ENCODE results near the gene PTPN11. TPM values are rescaled to one million over a fixed set of nuclear protein-coding genes. Genes with fewer than 3 reads are reported as not detected.

Gene PTPN11
- total RNA-seq, 1 experiment from 2014 or later, result 181 TPM

- CTCF ChIA-PET, result no interaction called here
Observed at GRCh38 chr12:112419297-112420133, 768 bp downstream of the PTPN11 start.

More at GRCh38 chr12:112419297-112420133, 768 bp downstream of the PTPN11 start:
- Histone ChIP-seq H3K4me3 (replicated peaks in 1 of 2; ENCODE audit: low read depth in 1 of 2, low read length in 2 of 2) (peak overlapping the region; percentile 83 to 97), H3K27me3 (ENCODE audit: insufficient read depth, low read length) (no peaks in the 10 kb centered on the region), H3K4me2 (ENCODE audit: low read length) (peak overlapping the region; percentile 81), H3K9me3 (ENCODE audit: control insufficient read depth in 1 of 2, insufficient read depth in 1 of 2, low read depth in 1 of 2, low read length in 2 of 2) (no peaks in the 10 kb centered on the region), H3K9ac (ENCODE audit: low read length) (peak overlapping the region; percentile 94), H3K36me3 (ENCODE audit: control insufficient read depth in 1 of 2, insufficient read depth in 2 of 2, low read length in 2 of 2) (no peaks in the 10 kb centered on the region; a peak in 1 of 4 replicates), H4K20me1 (ENCODE audit: insufficient read depth) (no peaks in the 10 kb centered on the region), H3K4me1 (ENCODE audit: control insufficient read depth in 1 of 2, insufficient read depth in 2 of 2, low read length in 2 of 2) (peaks cover 6 to 11% of the 10 kb centered on the region in 2 experiments; a peak in 2 of 4 replicates), H3K27ac (ENCODE audit: low read depth, low read length) (peak overlapping the region; percentile 94), H2AFZ (ENCODE audit: low read depth, low read length, poor library complexity, severe bottlenecking) (no peak overlapping the region), H3K9me2 (ENCODE audit: insufficient read depth) (no peaks in the 10 kb centered on the region), H3K79me2 (ENCODE audit: insufficient read depth, low read length) (peaks cover 60% of the 10 kb centered on the region)
- TF ChIP-seq ZFX (IDR thresholded peaks at IDR 0.05) (peak; percentile 85), RAD21 (IDR thresholded peaks at IDR 0.05; ENCODE audit: low read depth) (no peak), POLR2A (IDR thresholded peaks at IDR 0.05; ENCODE audit: borderline replicate concordance, extremely low read depth, insufficient read depth, insufficient read length) (no peak), CEBPB (IDR thresholded peaks at IDR 0.05; ENCODE audit: low read depth) (peak; percentile 65), TCF7L2 (IDR thresholded peaks at IDR 0.05; ENCODE audit: borderline replicate concordance, extremely low read depth, insufficient read depth, insufficient read length) (no peak), SRF (IDR thresholded peaks at IDR 0.05; ENCODE audit: low read depth) (no peak), ZNF274 (IDR thresholded peaks at IDR 0.05; ENCODE audit: low read depth, low read length) (no peak), JUND (IDR thresholded peaks at IDR 0.05) (no peak), REST (IDR thresholded peaks at IDR 0.05; ENCODE audit: low read depth) (no peak), MAX (IDR thresholded peaks at IDR 0.05) (peak; percentile 61), EZH2phosphoT487 (IDR thresholded peaks at IDR 0.05; ENCODE audit: borderline replicate concordance) (no peak), ATF3 (IDR thresholded peaks at IDR 0.05) (no peak), ELF1 (IDR thresholded peaks at IDR 0.05; ENCODE audit: borderline replicate concordance, low read depth) (no peak), EGR1 (IDR thresholded peaks at IDR 0.05; ENCODE audit: low read depth) (no peak), CTCF (IDR thresholded peaks at IDR 0.05 in 2 of 3, conservative IDR thresholded peaks at IDR 0.05 in 1 of 3; ENCODE audit: borderline replicate concordance in 1 of 3, insufficient read depth in 1 of 3, low read depth in 2 of 3, low read length in 2 of 3) (0 out of 6 replicates have a peak, but pooled peaks of 1 of the 3 experiments have one; percentile 5), SP1 (IDR thresholded peaks at IDR 0.05; ENCODE audit: low read depth) (no peak), POLR2AphosphoS5 (IDR thresholded peaks at IDR 0.05; ENCODE audit: low read depth, low read length) (no peak), FOSL1 (IDR thresholded peaks at IDR 0.05; ENCODE audit: low read depth) (0 out of 2 replicates have a peak, but pooled peaks have one; percentile 17), EZH2 (IDR thresholded peaks at IDR 0.05) (no peak), CBX3 (IDR thresholded peaks at IDR 0.05; ENCODE audit: low read depth) (no peak)
- RAD21 ChIA-PET (ENCODE audit: low non-redundant PET in 1 of 2, low total read pairs in 2 of 2, uncharacterized antibody in 2 of 2, unreplicated experiment in 2 of 2), result no interaction called here
- POLR2A ChIA-PET, result no interaction called here
- intact Hi-C loops (cut with micrococcal nuclease), result no loop called here
- BruUV-seq (replicated peaks), result no TSS peak
- ATAC-seq (peak; percentile 66), DNase-seq (ENCODE audit: low read depth, low spot score) (no peak)

Data from HCT116 (cell line).